HFF-Myc (cell line): Measurements from ENCODE around the gene EPO.

ENCODE experiments used
- DNase-seq: peaks from one replicate; pipeline ENCODE4 v3.0.0-alpha.2; 2011; ENCODE audit warnings: low read depth; ENCODE audit errors: extremely low read depth
- H3K4me3 ChIP-seq: replicated peaks from 2 replicates; pipeline ENCODE4 v1.5.1; 2011; ENCODE audit warnings: low read depth, mild to moderate bottlenecking, control low read depth, low read length
- CTCF ChIP-seq: IDR thresholded peaks from 2 replicates; pipeline ENCODE4 v1.5.1; 2012; ENCODE audit warnings: mild to moderate bottlenecking, low read depth, low read length, control low read depth; ENCODE audit errors: missing control alignments

Gene EPO

DNA sequence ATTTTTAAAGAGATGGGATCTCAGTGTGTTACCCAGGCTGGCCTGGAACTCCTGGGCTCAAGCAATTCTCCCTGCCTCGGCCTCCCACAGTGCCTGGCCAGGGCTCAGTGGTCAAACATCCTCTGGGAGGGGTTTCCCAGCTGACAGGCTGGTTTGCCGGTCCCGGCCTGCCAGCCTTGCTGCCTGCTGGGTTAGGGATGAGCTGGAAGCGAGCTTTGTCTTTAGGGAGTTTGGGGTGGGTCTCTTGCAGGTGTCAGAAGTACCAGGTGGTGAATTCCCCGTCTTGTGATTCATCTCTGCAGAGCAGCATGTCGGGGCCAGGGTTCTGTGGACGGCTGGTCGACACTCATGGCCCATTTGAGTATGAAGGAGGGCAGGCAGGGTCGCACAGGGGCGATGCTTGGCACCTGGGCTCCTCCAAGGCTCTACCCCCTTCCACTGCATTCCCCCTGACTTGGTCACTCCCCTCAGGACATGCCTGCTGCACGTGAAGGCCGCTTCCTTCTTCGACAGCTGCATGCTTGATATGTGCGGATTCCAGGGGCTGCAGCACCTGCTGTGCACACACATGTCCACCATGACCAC, 43.4 kb downstream of the EPO start:
- no peak for TF ChIP-seq CTCF
- H3K4me3 ChIP-seq: no peak overlapping the region
- DNase-seq: no peak

- H3K4me3 ChIP-seq: no peak overlapping the region
- TF ChIP-seq CTCF: no peak
- no peak for DNase-seq
Observed at GRCh38 chr7:100764841-100765240, 44.6 kb downstream of the EPO start.

GRCh38 chr7:100765250-100765649, 45.0 kb downstream of the EPO start:
- H3K4me3 ChIP-seq: no peak overlapping the region
- DNase-seq: no peak
- TF ChIP-seq CTCF: no peak

DNA sequence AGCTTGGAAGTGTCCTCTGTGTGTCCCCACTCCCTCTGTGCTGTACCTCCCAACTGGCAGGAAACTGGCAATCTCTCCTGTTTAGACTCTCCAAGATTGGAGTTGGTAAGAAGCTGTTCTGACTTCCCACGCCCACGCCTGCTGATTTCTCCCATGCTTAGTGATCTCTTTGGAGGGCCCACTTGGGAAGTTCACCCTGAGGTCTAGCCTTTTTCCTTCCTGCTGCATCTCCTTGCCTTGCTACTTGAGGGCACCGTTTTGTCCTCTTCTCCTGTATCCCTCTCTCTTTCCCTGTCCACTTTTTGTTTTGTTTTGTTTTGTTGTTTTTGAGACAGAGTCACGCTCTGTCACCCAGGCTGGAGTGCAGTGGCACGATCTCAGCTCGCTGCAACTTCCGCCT, 48.5 kb downstream of the EPO start:
- no peak overlapping the region for H3K4me3 ChIP-seq
- no peak for TF ChIP-seq CTCF
- DNase-seq: no peak
